Measurements from ENCODE around the gene DENND2C.

The DENND2C gene

DNA sequence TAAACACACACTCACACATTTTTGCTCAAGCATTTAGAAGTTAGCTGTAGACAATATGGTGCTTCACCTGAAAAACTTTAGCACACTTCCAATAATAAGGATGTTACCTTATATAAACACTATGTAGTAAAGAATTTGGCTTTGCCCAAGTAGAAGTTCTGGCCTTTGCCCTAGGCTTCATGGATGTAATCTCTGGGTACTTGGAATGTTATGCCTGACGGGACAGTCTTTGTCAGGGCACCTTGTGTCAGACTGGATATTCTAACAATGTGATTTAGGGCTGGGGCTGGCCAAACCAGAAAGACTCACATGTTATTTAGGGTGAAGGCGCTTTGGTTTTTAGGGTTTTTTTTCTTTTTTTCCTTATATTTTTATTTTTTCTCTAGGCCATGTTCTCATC, 124.1 kb downstream of the DENND2C start:
- H3K4me3 ChIP-seq (ENCODE audit: control insufficient read depth, low read depth, low read length), result no peak overlapping the region
- no peak for DNase-seq (ENCODE audit: low read depth)
- TF ChIP-seq CTCF (conservative IDR thresholded peaks at IDR 0.05; ENCODE audit: control insufficient read depth, insufficient read depth, low read depth, low read length), result no peak

DNA sequence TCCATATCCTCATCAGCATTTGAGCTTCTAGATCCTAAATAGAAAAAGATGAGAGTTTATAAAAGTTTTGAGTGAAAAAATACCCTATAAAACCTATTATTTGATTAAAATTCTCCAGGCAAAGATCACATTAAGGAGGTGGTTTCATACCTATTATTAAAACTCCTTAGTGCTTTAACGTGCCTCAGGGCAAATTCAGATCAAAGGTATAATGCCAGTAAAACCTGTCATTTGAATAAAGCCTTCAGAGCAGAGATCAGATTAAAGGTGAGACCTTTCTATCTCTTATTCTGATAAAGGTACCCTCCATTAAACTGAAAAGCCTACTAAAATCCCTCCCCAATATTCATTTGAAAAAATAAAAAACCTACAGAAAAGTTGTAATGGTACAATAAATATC, 124.5 kb downstream of the DENND2C start:
- H3K4me3 ChIP-seq (ENCODE audit: control insufficient read depth, low read depth, low read length), result no peak overlapping the region
- no peak for DNase-seq (ENCODE audit: low read depth)
- no peak for TF ChIP-seq CTCF (conservative IDR thresholded peaks at IDR 0.05; ENCODE audit: control insufficient read depth, insufficient read depth, low read depth, low read length)

- H3K4me3 ChIP-seq (ENCODE audit: control insufficient read depth, low read depth, low read length), result no peak overlapping the region
- TF ChIP-seq CTCF (conservative IDR thresholded peaks at IDR 0.05; ENCODE audit: control insufficient read depth, insufficient read depth, low read depth, low read length), result no peak
- DNase-seq (ENCODE audit: low read depth), result no peak
Measured at GRCh38 chr1:114540821-114541220, 129.0 kb downstream of the DENND2C start.

- no peak for TF ChIP-seq CTCF (conservative IDR thresholded peaks at IDR 0.05; ENCODE audit: control insufficient read depth, insufficient read depth, low read depth, low read length)
- DNase-seq (ENCODE audit: low read depth), result no peak
- no peak overlapping the region for H3K4me3 ChIP-seq (ENCODE audit: control insufficient read depth, low read depth, low read length)
Measured at GRCh38 chr1:114540272-114540671, 129.6 kb downstream of the DENND2C start.

DNA sequence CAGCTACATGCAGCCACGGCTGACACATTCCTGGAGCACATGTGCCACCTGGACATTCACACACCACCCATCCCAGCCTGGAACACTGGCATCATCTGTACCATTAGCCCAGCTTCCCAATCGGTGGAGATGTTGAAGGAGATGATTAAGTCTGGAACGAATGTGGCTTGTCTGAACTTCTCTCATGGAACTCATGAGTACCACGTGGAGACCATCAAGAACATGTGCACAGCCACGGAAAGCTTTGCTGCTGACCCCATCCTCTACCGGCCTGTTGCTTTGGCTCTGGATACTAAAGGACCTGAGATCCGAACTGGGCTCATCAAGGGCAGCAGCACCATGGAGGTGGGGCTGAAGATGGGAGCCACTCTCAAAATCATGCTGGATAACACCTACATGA, 133.8 kb downstream of the DENND2C start:
- H3K4me3 ChIP-seq (ENCODE audit: control insufficient read depth, low read depth, low read length), result no peak overlapping the region
- TF ChIP-seq CTCF (conservative IDR thresholded peaks at IDR 0.05; ENCODE audit: control insufficient read depth, insufficient read depth, low read depth, low read length), result no peak
- DNase-seq (ENCODE audit: low read depth), result no peak

GRCh38 chr1:114535401-114535800, 134.4 kb downstream of the DENND2C start:
- DNase-seq (ENCODE audit: low read depth), result no peak
- no peak for TF ChIP-seq CTCF (conservative IDR thresholded peaks at IDR 0.05; ENCODE audit: control insufficient read depth, insufficient read depth, low read depth, low read length)
- no peak overlapping the region for H3K4me3 ChIP-seq (ENCODE audit: control insufficient read depth, low read depth, low read length)
